Measurements from ENCODE around the gene HNRNPF. TPM values are rescaled to one million over a fixed set of nuclear protein-coding genes. Genes with fewer than 3 reads are reported as not detected.

Gene HNRNPF
- total RNA-seq, 1 donor from 2014 or later = 351 TPM

DNA sequence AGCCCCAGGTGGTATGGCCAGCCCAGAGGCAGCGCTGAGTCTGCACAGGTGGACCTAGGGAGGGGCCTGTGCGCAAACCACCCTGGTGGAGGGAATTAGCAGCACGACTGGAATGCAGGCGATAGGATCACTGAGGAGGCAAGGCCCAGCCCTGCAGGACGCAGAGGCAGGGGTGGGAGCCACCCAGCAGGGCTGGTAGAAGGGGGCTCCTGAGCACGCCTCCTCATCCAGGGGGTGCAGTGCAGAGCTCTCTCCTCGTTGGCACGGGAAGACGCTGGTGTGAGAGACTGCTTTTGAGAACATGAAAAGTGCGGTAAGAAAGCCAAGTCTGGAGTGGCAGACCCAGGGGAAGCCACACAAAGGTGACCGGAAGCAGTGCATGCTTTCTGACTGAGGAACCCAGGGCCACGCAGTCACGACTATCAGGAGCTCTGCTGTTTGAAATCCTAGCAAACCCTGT, 31.5 kb downstream of the HNRNPF start:
- Histone ChIP-seq H3K36me3 (ENCODE audit: control insufficient read depth, insufficient read depth, low read length) (no peaks in the 10 kb centered on the region), H3K27me3 (ENCODE audit: control insufficient read depth, insufficient read depth, low read length) (no peaks in the 10 kb centered on the region), H3K4me3 (ENCODE audit: low read depth, low read length) (no peak overlapping the region)
- TF ChIP-seq, protein P1, sequence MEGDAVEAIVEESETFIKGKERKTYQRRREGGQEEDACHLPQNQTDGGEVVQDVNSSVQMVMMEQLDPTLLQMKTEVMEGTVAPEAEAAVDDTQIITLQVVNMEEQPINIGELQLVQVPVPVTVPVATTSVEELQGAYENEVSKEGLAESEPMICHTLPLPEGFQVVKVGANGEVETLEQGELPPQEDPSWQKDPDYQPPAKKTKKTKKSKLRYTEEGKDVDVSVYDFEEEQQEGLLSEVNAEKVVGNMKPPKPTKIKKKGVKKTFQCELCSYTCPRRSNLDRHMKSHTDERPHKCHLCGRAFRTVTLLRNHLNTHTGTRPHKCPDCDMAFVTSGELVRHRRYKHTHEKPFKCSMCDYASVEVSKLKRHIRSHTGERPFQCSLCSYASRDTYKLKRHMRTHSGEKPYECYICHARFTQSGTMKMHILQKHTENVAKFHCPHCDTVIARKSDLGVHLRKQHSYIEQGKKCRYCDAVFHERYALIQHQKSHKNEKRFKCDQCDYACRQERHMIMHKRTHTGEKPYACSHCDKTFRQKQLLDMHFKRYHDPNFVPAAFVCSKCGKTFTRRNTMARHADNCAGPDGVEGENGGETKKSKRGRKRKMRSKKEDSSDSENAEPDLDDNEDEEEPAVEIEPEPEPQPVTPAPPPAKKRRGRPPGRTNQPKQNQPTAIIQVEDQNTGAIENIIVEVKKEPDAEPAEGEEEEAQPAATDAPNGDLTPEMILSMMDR (IDR thresholded peaks at IDR 0.05; ENCODE audit: insufficient read depth, low read length, severe bottlenecking) = peak; percentile 54
- FAIRE-seq (no peak), DNase-seq (ENCODE audit: low read depth) (peak; percentile 28)

DNA sequence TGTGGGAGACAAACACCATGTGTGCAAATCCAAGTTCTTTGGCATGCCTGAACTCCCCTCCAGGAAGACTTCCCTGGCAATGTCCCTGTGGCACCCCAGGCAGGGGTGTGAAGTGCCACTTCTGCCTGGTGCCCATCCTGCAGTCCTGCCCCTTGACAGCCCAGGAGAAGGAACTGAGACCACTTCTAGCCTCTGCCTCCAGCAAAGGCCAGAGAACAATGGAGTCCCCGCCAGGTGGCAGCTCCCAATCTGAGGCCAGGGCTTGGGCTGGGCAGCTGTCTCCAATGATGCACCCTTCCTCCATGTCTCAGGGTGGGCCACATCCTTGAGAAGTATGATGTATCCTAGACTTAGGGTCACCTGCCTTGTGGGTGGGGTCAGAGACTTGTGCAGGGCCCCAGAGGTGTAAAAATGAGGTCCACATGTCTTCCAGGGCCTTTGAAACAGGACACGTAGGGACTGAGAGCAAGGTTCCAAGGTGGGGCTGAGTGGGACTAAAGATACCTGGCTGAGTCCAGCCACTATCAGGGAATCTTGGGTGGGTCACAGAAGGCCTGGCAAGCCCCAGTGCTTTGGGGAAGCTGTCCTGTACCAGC, 32.1 kb downstream of the HNRNPF start:
- Histone ChIP-seq H3K27me3 (ENCODE audit: control insufficient read depth, insufficient read depth, low read length) (no peaks in the 10 kb centered on the region), H3K36me3 (ENCODE audit: control insufficient read depth, insufficient read depth, low read length) (no peaks in the 10 kb centered on the region), H3K4me3 (ENCODE audit: low read depth, low read length) (no peak overlapping the region)
- TF ChIP-seq, protein P1 (IDR thresholded peaks at IDR 0.05; ENCODE audit: insufficient read depth, low read length, severe bottlenecking) = no peak
- DNase-seq (ENCODE audit: low read depth) (no peak), FAIRE-seq (no peak)

DNA sequence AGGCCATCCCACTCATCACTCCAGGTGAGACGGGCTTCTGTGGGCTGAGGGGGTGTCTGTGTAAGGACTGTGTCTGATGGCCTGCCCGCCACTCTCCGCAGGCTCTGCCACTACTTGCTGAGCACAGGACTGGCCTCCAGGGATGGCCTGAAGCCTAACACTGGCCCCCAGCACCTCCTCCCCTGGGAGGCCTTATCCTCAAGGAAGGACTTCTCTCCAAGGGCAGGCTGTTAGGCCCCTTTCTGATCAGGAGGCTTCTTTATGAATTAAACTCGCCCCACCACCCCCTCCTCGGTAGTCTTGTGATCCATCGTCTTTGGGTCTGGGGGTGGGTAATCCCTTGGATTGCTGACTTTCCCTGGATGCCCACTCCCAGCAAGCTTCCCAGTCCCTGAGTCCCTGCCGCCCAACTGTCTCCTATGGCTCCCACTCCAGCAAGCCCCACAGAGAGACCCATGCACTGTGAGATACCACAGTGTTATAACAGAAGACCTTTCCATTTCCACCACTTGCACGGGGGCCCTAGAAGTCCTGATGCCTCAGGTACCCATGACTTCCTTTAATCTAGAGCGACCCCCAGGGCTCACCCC, 32.8 kb downstream of the HNRNPF start:
- Histone ChIP-seq H3K36me3 (ENCODE audit: control insufficient read depth, insufficient read depth, low read length) (no peaks in the 10 kb centered on the region), H3K4me3 (ENCODE audit: low read depth, low read length) (no peak overlapping the region), H3K27me3 (ENCODE audit: control insufficient read depth, insufficient read depth, low read length) (no peaks in the 10 kb centered on the region)
- TF ChIP-seq, protein P1 (IDR thresholded peaks at IDR 0.05; ENCODE audit: insufficient read depth, low read length, severe bottlenecking) = no peak
- FAIRE-seq = no peak
- no peak for DNase-seq (ENCODE audit: low read depth)

DNA sequence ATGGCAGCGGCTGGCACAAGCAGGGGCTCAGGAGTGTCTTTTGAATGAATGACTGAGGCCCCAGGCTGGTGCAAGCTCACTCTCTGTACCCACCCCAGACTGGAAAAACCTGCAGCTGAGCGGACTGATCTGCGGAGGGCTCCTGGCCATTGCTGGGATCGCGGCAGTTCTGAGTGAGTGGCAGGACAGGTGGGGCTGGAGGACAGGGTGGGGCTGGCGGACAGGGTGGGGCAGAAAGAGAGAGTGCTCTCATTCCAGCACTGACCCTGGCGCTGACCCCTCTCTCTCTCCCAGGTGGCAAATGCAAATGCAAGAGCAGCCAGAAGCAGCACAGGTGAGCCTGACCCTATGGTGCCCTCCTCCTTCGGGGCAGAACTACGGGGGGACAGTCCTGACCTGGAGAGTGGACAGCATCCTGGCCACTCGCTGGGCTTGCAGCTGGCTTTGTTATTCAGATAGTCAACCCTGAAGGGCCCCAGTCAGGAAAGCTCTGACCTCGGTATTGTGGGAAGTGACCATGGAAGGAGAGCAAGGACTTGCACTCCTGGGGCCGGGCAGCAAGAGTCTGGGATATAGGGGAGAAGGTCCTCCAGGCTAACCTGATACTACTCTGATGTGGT, 33.5 kb downstream of the HNRNPF start:
- TF ChIP-seq, protein P1 (IDR thresholded peaks at IDR 0.05; ENCODE audit: insufficient read depth, low read length, severe bottlenecking) = no peak
- no peaks in the 10 kb centered on the region for H3K27me3 ChIP-seq (ENCODE audit: control insufficient read depth, insufficient read depth, low read length)
- H3K4me3 ChIP-seq (ENCODE audit: low read depth, low read length) = no peak overlapping the region
- no peak for FAIRE-seq
- no peaks in the 10 kb centered on the region for H3K36me3 ChIP-seq (ENCODE audit: control insufficient read depth, insufficient read depth, low read length)
- DNase-seq (ENCODE audit: low read depth) = no peak

DNA sequence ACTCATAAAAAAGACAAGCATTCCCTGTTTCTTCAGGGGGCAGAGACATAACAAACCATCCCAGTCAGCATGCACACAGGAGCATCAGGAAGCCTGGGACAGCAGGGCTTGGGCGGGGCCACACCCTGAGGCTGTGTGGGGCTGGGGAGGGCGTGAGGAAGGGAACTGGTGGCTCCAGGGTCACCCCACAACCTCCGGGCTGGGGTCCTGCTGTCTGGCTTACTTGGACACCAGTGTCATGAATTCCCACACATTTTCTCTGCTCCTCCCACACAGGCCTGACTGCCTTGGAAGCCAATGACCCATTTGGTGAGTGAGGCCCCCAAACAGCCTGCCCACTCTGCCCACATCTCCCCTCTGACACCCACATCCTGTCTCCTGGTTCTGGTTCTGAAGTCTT, 34.8 kb downstream of the HNRNPF start:
- Histone ChIP-seq H3K4me3 (ENCODE audit: low read depth, low read length) (no peak overlapping the region), H3K27me3 (ENCODE audit: control insufficient read depth, insufficient read depth, low read length) (no peaks in the 10 kb centered on the region), H3K36me3 (ENCODE audit: control insufficient read depth, insufficient read depth, low read length) (no peaks in the 10 kb centered on the region)
- FAIRE-seq = no peak
- DNase-seq (ENCODE audit: low read depth) = no peak
- TF ChIP-seq, protein P1 (IDR thresholded peaks at IDR 0.05; ENCODE audit: insufficient read depth, low read length, severe bottlenecking) = no peak

Measured in bronchial epithelial cell (primary cell).